ENCODE measurements around the gene SPATS1.

The SPATS1 gene

DNA sequence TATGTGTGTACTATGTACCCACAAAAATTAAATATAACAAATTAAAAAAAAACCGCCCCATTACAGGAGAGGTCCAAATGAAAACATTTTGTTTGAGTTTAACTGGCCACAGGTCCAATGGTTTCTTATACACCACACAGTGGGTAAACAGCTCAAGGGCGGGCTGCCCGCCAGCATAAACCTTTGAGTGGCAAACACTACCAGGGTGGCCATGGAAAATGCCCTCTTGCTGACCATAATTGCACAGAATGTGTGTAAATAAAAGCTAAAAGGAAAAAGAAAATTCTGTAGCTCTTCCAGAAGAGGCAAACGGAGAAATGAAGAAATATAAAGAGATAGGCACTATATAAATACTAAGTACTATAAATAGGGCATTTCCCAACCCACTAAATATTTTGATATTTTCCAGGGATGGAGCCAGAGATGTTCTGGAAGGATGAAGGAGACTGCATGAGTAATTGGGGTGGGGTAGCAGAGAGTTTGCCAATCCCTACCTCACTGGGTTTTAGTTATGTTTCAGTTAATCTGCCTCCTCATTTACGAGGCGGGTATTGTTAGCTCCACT lies 44.0 kb downstream of the SPATS1 start:
- in situ Hi-C loops (cut with MboI; ENCODE audit: low sequenced_read_pairs): no loop called here

DNA sequence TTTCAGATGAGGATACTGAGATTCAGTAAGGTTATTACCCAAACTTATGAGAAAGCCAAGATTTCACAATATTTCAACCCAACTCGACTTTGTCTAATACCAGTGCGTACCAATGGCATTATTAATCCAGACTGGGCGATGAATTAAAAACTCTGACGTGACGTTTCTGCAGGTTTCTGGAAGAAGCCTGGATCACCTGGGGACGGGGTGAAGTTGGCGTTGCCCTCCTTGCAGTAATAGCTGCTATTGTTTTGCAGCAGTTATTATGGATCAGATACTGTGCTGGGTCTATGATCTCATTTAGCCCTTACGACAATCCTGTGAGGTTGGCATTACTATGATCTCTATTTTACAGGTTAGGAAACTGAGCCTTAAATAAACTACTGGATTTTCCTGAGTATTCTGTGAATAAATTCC lies 44.5 kb downstream of the SPATS1 start:
- in situ Hi-C loops (cut with MboI; ENCODE audit: low sequenced_read_pairs): no loop called here

DNA sequence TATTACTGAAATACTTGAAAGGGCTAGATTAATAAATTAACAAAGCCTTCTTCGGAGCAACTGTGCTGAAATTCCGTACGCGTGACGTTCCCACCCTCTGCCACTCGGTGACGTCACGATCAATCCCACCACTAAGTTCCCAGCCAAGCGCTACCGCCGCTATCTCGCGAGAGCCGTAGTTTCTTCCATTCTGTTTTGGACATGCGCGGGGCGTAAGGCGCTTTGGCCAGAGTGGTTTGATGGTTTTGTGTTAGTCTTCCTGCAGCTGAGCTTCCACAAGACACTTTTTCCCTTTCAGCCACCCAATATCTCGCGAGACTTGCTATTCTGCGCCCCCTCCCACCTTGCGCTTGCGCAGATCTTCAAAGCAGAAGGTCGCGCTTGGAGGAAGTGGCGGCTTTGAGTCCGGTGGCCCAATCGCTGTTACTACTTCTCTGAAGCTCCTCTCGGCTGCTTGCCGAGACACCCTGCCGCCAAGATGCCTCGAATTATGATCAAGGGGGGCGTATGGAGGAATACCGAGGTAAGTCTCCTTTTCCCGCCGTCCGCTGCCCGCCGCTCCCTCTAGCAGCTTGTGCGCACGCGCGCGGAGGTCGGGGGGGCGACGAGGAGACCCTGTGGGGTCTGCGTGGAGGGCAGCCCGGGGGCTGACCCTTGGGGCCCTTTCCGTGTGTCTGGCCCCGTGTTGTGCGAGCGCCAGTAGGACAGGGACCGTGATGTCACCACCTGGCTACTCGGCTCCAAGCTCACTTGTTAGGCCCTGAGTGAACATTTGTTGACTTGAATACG lies 45.1 kb downstream of the SPATS1 start, which contains the start of gene CDC5L:
TSS of gene CDC5L (plus strand) at position 361 of the 789 bp plus-strand sequence. CDS start at position 479, 118 bp downstream.
- in situ Hi-C loops (cut with MboI; ENCODE audit: low sequenced_read_pairs): no loop called here

DNA sequence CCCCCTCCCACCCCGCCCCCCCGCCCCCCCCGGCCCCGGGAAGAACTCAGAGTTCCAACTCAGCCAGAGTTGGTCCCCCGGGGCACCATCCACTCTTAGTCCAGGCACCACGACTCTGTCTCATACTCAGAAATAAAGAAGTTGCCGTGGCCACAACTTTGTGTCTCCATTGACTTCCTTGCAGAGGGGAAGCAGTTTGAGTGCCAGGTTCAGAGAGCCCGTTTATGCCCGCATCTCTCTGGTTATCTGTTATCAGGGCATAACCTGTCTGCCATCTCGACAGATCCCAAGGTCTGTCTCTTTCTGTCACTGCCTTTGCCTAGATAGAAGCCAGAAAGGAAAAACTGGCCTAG lies 45.7 kb downstream of the SPATS1 start:
- in situ Hi-C loops (cut with MboI; ENCODE audit: low sequenced_read_pairs): no loop called here

DNA sequence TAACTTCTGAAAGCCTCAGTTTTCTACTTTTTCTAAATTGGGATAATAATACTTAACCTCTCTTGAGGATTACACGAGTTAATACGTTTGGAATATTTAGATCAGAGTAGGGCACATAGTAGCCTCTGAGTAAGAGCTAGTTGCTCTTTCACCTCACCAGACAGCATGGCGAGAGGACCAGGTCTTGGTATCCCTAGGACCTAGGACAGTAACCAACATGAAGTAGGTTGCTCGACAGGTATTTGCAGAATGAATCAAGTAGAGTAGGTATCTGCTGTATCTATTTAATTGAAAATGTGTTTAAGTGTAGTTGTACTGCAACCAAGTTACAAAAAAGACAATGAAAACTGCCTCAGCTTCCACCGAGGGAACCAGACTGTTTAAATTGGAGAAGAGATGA lies 46.4 kb downstream of the SPATS1 start:
- in situ Hi-C loops (cut with MboI; ENCODE audit: low sequenced_read_pairs): no loop called here

DNA sequence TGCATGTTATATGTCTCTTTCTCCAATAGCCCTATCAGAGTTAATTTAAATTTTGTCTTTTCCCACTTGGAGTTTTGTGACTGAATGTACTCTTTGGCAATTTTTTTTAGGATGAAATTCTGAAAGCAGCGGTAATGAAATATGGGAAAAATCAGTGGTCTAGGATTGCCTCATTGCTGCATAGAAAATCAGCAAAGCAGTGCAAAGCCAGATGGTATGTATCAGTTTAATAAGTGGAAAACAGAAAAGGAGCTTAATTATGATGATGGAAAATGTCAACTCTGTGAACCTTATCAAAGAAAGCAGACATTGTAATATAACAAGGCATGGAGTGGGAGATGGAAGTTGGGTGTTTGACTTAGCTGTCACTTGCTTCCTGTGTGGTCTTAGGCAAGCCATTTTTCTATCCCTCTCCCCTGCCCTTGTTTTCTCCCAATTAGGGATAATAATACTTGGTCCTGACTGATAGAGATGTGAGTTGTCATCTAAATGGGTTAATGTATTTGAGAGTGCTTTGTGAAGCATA lies 47.8 kb downstream of the SPATS1 start:
- in situ Hi-C loops (cut with MboI; ENCODE audit: low sequenced_read_pairs): no loop called here
